SK-N-SH treated with all-trans-retinoic acid at 6 μM for 48 hours (cell line): ENCODE measurements around the gene ZNF219.

ENCODE experiments used
- ISL1 ChIP-seq: fragments of 250-450 bp; sonication (Bioruptor Pico); IDR thresholded peaks from 2 replicates; pipeline ENCODE4 v2.1.2; 2022; ENCODE audit warnings: mild to moderate bottlenecking, moderate library complexity
- ZNF8 ChIP-seq: fragments of 450-650 bp; formaldehyde crosslinking; IDR thresholded peaks from 2 replicates; pipeline ENCODE4 v1.5.0; 2020; ENCODE audit warnings: mild to moderate bottlenecking, moderate library complexity

GRCh38 chr14:21073921-21074320 is 24.5 kb downstream of the ZNF219 start:
- TF ChIP-seq ZNF8 (CRISPR knock-in tag) (no peak), ISL1 (CRISPR knock-in tag) (no peak)
